GM19238 (cell line): ENCODE measurements around the gene OTP.

Experiments used
- DNase-seq: peaks from one replicate; pipeline ENCODE4 v3.0.0; 2011; ENCODE audit warnings: low spot score; ENCODE audit not compliant: insufficient read length

OTP gene

DNA sequence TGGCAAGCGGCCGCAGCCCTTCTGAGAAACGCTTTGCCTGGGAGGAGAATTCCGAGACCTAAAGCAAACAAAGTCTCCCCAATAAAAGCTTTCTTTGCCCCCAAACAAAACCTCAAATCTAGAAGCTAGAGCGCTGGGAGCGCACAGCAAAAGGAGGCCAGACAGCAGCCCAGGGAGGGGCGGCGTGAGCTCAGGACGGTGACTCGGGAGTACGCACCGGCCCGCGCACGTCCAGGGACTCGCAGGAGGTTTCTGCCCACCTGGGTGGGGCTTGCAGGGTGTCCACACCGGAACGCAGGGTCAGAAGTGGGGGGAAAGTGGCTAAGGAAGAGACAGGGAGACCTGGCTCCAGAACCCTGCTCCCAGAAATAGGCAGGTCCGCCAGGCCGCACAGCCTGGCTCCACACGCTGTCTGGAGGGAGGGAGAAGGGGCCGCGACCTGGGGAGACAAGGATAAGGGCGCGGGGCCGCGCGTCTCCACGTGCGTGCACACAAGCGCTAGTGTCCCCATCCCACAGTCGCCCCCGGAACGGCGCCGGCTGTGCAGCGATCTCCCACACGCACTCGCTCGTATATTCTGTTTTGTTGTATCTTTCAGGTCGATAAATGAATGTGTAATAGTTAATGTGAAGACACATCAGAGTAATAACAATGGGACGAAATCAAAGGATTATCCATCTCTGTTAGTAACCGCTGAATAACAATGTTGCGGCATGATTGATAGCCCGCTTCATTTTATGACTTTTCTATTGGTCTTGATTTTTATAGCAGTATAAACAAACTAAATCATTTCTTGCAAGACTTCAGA is 2.3 kb upstream of the OTP start:
- no peak for DNase-seq

DNA sequence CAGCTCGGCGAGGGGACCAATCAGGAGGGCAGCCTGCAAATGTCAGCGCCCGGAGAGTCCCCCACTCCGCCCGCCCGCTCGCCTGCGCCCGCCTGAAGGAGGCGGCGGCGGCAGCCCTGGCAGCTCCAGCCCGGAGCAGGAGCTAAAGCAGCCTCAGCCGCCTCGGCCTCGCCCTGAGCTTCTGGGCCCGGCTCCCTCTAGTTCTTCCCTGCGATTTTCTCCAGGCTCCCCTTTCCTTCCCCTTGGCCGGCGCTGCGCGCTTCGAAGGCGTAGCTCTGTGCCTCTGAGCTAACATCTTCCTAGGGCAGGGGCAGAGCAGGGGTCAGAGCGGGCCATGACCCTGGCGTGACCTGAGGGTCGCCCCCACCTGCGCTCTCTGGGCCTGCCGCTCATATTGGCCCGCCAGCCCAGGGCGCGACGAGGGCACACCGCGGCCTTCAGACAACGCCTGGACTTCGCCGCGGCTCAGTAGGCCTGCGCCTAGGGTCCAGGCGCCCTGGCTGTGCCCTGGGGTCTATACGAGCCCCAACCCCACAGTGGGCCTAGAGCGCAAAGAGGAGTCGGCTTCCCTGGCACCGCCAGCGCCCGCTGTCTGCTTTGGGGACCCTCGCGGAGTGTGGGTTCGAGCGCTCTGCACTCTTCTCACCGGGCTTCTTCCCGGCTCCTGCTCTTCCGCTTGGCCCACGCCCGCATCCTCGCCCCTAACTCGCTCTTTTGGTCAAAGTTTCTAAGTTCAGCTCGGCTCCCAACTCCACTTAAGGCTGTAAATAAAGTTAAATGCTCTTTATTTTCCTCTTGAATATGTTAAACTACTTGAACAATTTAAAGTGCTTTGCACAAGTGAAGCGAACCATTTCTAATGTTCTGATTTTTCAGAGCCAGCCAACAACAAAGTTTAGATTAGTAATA is 504 bp upstream of the OTP start:
- no peak for DNase-seq

DNA sequence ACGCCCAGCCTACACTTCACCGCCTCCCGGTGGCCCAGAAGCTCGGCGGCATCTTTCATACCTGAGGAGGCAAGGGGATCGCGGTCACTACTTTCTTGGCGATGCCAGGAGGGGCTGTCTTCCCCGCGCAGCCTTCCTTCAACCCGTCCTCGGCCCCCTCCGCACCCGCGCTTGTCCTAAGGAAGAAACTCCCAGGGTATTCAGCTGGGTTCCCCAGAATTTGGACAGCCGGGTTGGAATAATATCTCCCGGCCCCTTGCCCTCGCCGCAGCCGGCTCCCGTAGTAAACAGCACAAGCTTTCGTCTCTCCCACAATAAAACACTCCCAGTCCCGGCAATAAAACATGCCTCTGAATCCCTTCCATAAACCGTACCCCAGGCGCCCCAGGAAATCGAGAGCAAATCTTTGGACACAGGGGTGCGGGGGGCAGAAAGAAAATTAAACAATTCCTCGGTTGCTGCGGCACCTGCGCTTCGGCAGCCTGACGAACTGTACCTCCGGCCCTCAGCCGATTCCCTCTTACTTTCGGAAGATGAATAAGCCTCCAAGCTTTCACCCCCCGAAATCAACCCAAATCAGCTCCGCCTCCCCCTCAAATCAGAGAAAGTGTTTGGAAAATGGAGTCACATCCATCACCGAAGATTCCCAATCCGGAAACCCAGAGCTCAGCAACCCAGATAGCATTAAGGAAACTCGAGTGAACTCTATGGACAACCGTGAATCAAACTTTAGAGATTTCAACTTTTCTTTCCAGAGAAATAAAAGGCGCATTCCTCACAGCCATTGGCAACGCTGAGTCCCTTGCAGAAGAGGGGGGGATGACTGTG is 1.1 kb downstream of the OTP start:
- DNase-seq: no peak

DNA sequence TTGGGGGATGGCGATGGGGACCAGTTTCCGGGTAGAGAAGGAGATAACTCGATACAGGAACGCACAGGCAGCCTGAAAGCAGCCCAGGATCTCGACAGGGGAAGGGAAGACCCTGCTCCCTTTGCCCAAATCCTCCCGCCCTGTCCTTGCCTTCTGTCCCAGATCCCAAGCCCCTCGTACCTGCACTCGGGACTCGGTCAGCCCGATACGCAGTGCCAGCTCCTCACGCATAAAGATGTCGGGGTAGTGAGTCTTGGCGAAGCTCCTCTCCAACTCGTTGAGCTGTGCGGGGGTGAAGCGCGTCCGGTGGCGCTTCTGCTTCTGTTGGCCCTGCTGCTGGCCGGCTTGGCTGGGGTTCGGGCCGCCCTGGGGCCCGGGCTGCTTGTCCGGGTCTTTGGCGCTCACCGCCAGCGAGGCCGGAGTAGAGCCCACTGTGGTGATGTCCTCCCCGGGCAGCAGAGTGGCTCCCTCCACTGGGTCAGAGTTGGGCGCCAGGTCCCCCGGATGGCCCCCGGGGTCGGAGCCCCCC is 1.8 kb downstream of the OTP start:
- no peak for DNase-seq

DNA sequence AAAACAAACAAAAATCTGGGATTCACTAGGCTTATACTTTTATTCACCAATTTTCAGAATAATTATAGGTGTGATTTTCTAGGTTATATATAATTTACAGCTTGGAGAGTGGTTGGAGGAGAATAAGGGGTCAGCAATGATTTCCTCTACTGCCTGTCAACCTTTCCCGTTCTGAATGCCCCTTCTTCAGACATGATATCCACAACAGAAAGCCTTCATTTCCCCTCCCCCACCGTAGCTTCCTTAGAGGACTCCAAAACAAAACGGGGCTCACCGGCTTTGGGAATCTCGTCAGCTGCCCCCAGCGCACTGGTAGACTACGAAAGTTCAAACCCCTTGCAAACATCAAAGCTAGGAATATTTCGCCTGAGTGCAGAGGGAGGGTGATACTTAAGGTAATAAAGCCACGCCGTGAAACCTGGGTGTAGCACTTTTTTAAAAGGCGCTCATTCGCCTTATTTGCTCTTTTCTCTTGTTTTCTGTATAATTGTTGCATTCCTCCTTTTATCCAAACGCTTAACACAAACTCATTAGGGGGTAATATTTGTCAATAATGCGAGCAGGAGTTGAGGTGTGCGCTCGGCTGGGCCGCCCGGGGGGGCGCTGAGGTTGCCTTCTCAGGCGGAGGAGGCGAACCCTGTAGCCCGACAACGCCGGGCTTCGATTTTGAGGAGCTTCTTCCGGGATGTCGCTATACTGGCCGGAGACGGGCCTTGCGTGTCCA is 2.4 kb downstream of the OTP start:
- DNase-seq: no peak

DNA sequence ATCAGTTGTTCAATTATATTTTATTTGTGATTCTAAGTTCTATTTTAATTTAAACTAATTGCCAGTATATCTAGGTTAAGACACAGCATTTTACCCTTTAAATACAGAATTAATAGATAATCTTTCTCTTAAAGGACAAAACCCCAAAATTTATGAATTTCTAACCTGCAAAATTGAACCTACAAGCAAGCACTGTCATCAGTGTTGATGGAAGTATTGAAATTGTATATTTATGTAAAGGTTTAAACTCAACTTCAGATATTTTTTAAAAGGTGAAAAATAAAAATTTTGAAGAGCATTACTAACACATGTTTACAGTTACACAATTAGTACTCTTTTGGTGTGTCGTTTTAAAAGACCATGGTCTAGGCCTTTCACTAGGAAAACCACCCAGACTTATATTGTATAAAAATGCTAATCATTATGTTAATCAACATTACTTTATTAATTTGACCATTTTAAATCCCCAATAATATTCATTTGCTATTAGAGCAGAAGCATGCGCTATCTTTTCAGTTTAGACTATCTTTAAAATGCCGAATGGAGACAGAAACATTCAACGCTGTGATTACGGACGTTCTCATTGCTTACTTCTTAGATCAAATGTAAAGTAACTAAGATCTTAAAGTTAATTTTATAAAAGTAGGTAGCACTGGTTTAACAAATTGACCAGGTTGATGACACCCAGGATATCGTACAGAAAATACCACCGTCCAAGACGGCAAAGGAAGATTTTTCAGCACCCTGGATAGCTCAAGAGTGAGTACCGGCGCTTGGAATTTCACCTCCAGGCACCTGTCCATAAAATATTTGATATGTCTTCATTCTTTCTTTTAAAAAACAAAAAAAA is 3.2 kb downstream of the OTP start:
- DNase-seq: no peak

DNA sequence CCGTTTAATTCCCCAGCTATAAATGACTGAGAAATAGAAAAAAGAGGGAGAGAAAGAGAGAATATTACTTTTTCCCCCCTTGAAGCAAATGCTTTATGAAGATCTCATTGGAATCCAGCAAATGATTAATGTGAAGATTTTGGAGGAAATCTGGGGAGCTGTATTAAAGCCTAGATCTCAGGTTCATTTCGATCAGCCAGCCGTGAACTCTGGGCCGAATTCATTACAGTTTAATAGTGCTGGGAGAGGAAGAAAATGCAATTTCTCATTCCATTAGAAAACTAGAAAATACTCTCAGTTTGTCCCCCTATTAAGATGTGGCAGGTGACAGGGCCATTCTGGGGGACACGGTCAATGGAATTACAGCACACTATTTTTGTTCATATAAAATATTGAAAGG is 4.8 kb downstream of the OTP start:
- no peak for DNase-seq

DNA sequence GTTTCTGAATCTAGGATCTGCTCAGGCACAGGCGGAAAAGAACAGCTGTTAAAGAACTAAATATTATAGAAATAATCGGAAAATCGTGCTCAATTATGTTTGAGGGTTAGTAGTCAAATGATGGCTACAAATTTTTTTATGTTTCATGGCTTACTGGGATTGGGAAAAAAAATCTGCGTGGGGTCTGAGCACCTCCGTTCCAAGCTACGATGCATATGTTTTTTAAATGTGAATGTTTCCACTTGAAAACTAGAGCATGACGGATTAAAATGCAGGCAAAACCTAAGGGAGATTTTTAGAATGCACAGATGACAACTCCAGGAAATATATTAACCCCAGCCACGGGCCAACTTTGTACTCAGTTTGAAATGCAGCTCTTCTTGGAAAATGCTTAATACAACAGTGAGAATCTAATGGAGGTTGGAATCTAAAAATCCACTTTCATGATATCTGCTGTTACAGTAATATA is 5.3 kb downstream of the OTP start:
- DNase-seq: no peak

DNA sequence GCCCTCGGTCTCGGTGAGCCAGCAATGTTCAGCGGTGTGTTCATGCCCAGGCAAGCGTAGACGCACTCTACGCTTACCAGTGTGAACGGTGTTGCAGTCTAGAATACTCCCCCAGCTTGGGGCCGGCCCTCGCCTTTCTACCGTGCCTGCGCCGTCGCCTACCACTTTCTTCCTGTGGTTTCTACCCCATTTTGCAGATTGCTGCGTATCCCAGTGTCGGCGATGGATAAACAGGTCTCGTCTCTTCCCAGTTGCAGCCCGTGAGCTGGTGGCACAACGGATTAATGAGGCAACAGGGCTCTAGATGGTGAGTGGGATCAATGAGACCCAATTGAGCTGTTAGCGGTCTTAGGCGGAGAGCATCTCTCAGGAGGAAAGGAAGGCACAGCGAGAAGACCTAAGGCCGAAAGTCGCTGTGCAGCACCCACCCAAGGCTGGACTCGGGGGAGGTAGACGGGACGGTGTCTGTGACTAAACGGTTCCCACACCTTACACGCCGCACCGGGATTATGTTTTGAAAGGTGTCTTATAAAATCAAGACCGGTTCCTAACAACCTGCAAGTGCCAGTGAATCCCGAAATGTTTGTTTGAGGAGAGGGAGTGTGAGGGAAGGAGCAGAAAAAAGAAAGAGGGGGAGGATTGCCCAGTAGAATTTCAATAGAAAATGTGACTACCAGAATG is 5.8 kb downstream of the OTP start:
- no peak for DNase-seq

DNA sequence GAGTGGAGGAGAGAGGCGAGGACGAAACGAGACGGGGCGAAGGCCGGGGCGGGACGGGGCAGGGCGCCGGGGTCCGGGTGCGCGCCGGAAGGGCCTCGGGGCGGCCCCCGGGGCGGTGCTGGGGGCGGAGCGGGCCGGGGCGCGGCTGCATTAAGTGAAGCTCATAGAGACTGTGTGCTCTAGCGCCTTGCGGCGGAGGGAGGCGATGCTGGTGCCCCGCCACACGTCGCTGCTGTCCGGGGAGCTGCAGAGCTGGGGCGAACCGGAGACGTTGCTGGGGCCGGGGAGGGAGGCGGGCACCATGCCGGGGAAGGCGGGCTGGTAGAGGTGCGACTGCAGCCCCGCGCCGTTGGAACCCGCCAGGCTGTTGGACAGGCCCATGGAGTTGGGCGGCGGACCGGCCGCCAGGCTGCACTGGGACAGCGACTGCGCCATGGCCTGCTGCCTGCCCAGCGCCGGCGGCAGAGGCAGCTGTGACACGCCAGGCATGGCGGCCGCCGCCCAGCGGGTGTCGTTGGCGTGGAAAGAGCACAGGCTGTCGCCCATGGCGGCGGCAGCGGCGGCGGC is 8.3 kb downstream of the OTP start:
- DNase-seq: peak; percentile 69

DNA sequence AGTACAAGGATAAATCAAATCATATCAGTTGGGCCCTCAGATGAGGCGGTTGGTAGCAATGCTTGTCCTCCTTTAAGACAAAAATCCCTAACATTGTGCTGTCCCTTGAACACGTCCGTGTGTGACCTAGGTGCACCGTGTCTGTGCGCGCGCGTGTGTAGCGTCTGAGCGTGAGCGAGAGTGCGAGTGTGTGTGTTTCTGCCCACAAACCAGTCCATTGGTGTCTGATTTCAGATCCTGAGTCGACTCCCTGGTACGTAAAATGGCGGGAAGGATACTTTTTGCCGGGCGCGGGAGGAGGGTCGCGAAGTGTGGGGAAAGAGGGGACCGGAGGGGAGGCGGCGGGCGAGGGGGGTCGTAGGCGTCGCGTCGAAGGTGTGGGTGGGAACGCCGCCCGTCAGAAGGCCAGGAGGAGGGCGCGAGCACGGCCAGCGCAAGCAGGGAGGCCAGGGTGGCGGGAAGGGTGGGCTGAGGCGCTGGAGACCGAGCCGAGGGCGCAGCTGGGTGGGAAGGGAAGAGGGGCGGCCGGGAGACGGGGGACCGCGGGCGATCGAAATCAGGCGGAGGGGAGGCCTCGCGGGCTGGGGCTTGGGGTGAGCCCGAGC is 8.9 kb downstream of the OTP start:
- no peak for DNase-seq

DNA sequence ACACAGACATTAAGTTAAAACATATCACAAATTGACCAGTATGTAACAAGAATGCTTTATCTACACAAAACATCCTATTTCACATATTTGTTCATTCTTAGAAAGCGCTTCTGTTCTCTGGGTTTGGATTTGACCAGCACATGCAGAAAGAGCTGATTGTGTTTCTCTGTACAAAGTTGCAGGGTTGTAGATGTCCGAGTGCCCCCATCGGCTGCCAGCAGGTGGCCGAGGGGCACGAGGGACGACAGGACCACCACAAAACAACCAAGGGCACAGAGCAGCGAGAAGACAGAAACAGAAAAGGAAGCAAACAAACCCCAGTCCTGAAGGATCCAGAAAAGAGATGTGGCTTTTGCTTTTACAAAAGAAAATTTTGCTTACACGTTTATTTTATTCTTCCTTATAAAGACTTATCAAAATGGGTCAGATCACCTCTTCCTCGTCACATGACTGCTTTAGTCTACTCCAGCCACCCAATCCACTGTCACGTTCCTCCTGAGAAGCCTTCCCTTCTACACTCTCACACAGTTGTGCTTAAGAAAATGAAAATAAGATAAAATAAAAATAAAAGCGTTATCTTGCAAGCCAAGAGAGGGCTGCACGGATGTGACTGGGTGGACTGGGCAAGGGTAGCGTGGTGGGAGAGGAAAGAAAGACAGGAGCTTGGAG is 9.5 kb downstream of the OTP start:
- DNase-seq: no peak

DNA sequence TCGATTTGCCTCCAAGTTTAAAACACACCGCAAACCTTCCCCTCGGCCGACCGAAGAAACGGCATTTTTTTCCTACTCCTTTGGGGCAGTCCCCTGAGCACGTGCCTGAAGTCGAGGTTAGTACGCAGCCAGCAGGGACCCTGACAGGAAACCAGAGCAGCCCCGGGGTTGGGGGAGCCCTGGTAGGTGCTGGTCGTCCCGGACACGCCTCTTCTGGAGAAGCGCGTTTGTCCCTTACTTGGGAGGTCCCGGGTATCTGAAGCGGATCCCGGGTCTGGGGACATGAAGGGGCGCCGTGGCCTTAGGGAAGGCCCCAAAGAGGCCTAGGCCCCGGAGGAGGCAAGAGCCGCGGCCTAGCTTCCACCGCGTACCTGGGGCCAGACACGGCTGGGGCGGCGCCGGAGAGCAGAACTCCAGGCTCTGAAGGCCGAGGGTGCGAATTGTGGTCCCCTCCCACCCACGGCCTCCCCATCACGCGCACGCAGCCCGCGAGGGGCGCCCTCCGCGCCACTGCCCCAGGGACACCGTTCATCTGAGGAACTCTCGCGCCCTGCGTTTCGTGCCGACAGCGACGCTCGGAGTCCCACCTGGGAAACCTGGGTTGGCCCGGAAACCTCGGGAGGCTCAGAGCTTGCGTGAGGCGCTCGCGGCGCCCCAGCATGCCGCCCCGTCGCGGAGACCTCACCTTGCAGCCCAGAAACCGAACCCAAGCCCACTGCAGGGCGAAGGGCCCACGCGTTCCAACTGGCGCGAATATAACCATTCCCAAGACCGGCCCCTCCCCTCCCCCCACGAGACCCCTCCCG is 10.4 kb downstream of the OTP start:
- no peak for DNase-seq

DNA sequence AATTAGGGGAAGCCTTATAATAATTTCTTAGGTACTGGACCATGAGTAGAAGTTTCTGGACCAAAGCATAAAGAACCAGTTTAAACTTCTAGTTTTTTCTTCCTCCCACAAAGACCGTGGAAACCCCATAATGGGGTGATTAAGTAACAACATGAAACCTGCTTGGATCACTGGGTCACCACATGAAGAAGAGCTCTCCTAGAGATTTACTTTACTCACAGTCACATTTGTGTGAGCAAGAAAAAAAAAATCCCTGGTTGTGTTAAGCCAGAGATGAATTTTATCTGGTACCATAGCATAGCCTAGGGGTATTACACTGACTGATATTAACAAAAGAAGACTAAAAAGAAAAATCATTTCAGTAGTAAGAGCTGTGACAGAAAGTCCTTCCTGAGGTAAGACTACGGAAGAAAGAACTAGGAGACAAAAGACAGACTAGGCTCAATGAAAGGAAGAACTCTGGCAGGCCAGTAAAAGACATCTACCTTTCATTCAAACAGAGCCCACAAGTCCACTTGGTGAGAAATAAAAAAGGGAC is 15.2 kb downstream of the OTP start:
- DNase-seq: no peak

DNA sequence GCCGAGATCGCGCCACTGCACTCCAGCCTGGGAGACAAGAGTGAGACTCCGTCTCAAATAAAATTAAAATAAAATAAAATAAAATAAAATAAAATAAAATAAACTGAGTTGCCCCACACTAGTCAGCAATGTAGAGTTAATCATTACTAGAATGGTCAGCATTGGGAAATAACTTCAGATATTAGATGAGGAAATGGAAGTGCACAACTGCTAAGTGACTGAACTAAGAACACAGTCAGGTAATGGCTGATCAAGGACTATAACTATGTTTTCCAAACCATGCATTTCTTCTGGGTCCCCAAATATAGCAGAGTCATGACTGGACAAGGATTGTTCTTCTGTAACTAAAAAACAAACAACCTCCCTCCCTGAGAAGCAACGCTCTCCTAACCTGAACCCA is 17.1 kb downstream of the OTP start:
- no peak for DNase-seq

DNA sequence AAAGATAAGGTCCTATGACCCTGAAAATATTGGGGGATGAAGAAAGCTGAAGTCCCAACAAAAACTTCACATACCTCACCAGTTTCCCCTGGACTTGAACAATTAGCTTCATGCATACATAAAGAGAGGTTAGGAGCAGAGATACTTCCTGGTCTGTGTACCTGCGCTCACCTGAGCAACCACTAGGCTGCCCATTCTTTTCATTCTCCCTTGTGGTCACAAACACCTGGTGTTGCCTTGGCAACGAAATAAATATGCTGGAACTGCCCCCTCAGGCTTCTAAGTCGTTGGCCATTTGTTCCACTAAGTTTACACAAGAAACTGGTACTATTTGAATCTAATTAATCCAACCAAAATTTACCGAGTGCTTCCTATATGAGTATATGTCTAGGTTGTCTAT is 18.1 kb downstream of the OTP start:
- DNase-seq: no peak

DNA sequence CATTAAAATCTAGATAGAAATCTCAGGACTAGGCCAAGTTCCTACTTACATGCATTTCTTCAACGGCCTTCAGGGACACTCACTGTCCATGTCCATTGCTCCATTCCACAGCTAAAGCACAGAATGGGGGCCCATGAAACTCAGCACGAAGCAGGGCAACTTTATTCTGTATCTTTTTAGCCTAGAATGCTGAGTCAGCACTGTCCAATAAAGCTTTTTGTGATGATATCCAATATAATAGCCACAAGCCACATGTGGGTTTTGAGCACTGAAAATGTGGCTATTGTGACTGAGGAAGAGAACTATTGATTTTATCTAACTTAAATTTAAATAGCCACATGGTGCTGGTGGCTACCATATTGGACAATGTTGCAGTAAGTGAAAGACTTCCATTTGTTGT is 21.6 kb downstream of the OTP start:
- no peak for DNase-seq
